Right lobe of liver (tissue), 6 donors: ENCODE measurements around the gene S1PR5. TPM values are rescaled to one million over a fixed set of nuclear protein-coding genes. Genes with fewer than 3 reads are reported as not detected.

Experiments
- ATAC-seq, 4 donors: fragments of 200-7000 bp; cut with Tn5 transposase; one replicate each; pipeline ENCODE4 v1.9.1; 2020; ENCODE audit warnings: mild to moderate bottlenecking in 4 of 4, moderate library complexity in 4 of 4
- DNase-seq, 3 donors: peaks; one replicate each; pipeline ENCODE4 v3.0.0-alpha.2; 2020
- H3K27ac ChIP-seq, 3 donors: fragments of 200-600 bp; one replicate each; pipeline ENCODE4 v1.8.0; 2022
- H3K27me3 ChIP-seq, 2 donors: fragments of 200-600 bp; one replicate each; pipeline ENCODE4 v1.8.0; 2022
- H3K36me3 ChIP-seq, 4 donors: fragments of 200-600 bp; sonication (generic) in 1 of 4; one replicate each; pipeline versions ENCODE4 v1.5.1 to v1.8.0; 2017 to 2022; ENCODE audit warnings: control low read depth in 1 of 4
- H3K4me1 ChIP-seq, 4 donors: fragments of 200-600 bp; sonication (generic) in 1 of 4; one replicate each; pipeline versions ENCODE4 v1.5.1 to v1.8.0; 2017 to 2022; ENCODE audit warnings: control low read depth in 1 of 4
- H3K4me3 ChIP-seq, 3 donors: fragments of 200-600 bp; one replicate each; pipeline ENCODE4 v1.8.0; 2022
- H3K9me3 ChIP-seq, 4 donors: fragments of 200-600 bp; sonication (generic) in 1 of 4; one replicate each; pipeline versions ENCODE4 v1.5.1 to v1.8.0; 2017 to 2022; ENCODE audit warnings: control low read depth in 1 of 4
- POLR2A ChIP-seq: fragments of 450-650 bp; IDR thresholded peaks from one replicate; pipeline ENCODE4 v1.6.1; 2017; ENCODE audit warnings: antibody characterized with exemption, mild to moderate bottlenecking
- WGBS: methylation state at CpG from one replicate; pipeline ENCODE4 v1.1.6; 2018; ENCODE audit warnings: low coverage, low lambda C conversion rate; ENCODE audit not compliant: insufficient coverage; ENCODE audit errors: missing lambda C conversion rate; 5-methylcytosine and 5-hydroxymethylcytosine counted together
- intact Hi-C, 2 donors: fragments of 100-400 bp; cut with DNase I; formaldehyde crosslinking; loops; one replicate each; pipeline versions ENCODE4 v1.11.2 to v1.14.1; 2022
- total RNA-seq, 6 experiments: library from RNA; depleted of rRNA in 2 of 6; stranded (reverse); fragments of >200 nt in 2 of 6; fragmentation: NEBNext Ultra II Directional in 3 of 6; extraction: Animal tissue kit (Norgen Biotek cat#: 25700) in 3 of 6; gene quantifications; one replicate each; pipeline versions ENCODE4 v1.1.0 to v1.2.4, GENCODE V29; 2016 to 2023
- TF ChIP-seq, protein P1 (sequence below), 4 donors: fragments of 200-600 bp in 3 of 4; fragments of 450-650 bp in 1 of 4; IDR thresholded peaks; one replicate each; pipeline versions ENCODE4 v1.5.1 to v1.8.0; 2016 to 2022; ENCODE audit warnings: antibody characterized with exemption in 4 of 4, mild to moderate bottlenecking in 2 of 4
- donor health status: DM: no; HTN: yes; CAD: no.
- donor health status: DM: no; HTN: no; CAD: no.
- donor health status: DM: no; HTN: no; CAD: no.
- donor health status: DM: no; HTN: yes; CAD: no.
- donor health status: DM: no; HTN: yes; CAD: no.

S1PR5 gene
- total RNA-seq, 6 experiments from 2014 or later, result 0.20 to 0.43 (median 0.35) TPM; not detected in 1

DNA sequence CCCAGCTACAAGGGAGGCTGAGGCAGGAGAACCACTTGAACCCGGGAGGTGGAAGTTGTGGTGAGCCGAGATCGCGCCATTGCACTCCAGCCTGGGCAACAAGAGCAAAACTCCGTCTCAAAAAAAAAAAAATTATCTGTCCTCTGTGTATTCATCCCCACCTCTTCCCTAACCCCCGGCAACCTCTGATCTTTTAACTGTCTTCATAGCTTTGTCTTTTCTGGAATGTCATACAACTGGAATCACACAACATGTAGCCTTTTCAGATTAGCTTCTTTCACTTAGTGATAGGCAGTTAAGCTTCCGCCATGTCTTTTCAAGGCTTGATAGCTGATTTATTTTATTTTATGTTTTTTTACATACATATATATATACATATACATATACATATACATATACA, 8.4 kb upstream of the S1PR5 start:
- no peak for ATAC-seq
- H3K4me3 ChIP-seq, result no peak overlapping the region
- no peaks in the 10 kb centered on the region for H3K4me1 ChIP-seq
- WGBS, result 81% methylated on average over 6 of the region's 7 CpGs
- no peaks in the 10 kb centered on the region for H3K9me3 ChIP-seq
- no peaks in the 10 kb centered on the region for H3K36me3 ChIP-seq
- DNase-seq, result no peak
- no peak overlapping the region for H3K27ac ChIP-seq
- intact Hi-C loops, result no loop called here
- TF ChIP-seq, protein P1, sequence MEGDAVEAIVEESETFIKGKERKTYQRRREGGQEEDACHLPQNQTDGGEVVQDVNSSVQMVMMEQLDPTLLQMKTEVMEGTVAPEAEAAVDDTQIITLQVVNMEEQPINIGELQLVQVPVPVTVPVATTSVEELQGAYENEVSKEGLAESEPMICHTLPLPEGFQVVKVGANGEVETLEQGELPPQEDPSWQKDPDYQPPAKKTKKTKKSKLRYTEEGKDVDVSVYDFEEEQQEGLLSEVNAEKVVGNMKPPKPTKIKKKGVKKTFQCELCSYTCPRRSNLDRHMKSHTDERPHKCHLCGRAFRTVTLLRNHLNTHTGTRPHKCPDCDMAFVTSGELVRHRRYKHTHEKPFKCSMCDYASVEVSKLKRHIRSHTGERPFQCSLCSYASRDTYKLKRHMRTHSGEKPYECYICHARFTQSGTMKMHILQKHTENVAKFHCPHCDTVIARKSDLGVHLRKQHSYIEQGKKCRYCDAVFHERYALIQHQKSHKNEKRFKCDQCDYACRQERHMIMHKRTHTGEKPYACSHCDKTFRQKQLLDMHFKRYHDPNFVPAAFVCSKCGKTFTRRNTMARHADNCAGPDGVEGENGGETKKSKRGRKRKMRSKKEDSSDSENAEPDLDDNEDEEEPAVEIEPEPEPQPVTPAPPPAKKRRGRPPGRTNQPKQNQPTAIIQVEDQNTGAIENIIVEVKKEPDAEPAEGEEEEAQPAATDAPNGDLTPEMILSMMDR (IDR thresholded peaks at IDR 0.05), result no peak
- no peak for TF ChIP-seq POLR2A
- no peaks in the 10 kb centered on the region for H3K27me3 ChIP-seq

GRCh38 chr19:10523135-10523636, 5.9 kb upstream of the S1PR5 start:
- DNase-seq (no peak), ATAC-seq (peak in 1 of 4 donors; percentile 22)
- H3K27me3 ChIP-seq, result no peaks in the 10 kb centered on the region
- 85% methylated on average over 3 of the region's 3 CpGs for WGBS
- intact Hi-C loops, result no loop called here
- H3K4me3 ChIP-seq, result no peak overlapping the region
- H3K9me3 ChIP-seq, result no peaks in the 10 kb centered on the region
- H3K4me1 ChIP-seq, result no peaks in the 10 kb centered on the region
- no peaks in the 10 kb centered on the region for H3K36me3 ChIP-seq
- H3K27ac ChIP-seq, result no peak overlapping the region
- TF ChIP-seq POLR2A, result no peak
- TF ChIP-seq, protein P1 (IDR thresholded peaks at IDR 0.05), result no peak

DNA sequence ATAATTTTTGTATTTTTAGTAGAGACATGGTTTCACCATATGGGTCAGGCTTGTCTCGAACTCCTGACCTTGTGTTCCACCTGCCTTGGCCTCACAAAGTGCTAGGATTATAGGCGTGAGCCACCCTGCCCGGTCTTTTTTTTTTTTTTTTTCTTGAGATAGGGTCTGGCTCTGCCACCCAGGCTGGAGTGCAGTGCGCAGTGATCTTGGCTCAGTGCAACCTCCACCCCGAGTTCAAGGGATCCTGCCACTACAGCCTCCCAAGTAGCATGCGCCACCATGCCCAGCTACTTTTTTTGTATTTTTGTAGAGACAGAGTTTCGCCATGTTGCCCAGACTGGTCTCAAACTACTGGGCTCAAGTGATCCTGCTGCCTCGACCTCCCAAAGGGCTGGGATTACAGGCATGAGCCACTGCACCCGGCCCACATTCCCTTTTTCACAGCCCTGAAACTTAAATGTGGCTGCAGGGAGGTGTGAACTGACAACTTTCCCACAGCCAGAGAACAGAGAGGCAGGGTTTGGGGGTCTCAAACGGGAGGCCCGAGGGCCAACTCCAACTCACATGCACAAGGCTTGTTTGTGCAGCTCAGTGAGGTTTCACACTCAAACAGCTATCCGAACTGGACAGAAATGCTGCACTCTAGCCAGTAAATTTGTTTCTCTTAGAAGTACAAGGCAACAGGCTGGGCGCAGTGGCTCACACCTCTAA, 4.4 kb upstream of the S1PR5 start:
- H3K27me3 ChIP-seq, result no peaks in the 10 kb centered on the region

GRCh38 chr19:10520652-10521318, 3.5 kb upstream of the S1PR5 start:
- Histone ChIP-seq H3K27me3 (no peaks in the 10 kb centered on the region), H3K27ac (no peak overlapping the region), H3K4me3 (no peak overlapping the region), H3K4me1 (peaks cover 0 to 6% (median 0%) of the 10 kb centered on the region in 4 donors), H3K9me3 (no peaks in the 10 kb centered on the region), H3K36me3 (no peaks in the 10 kb centered on the region)
- 91% methylated on average over 12 of the region's 15 CpGs for WGBS
- TF ChIP-seq, protein P1 (IDR thresholded peaks at IDR 0.05), result no peak
- no peak for TF ChIP-seq POLR2A
- intact Hi-C loops, result no loop called here
- ATAC-seq (no peak), DNase-seq (no peak)

More for the DNA sequence above, 4.4 kb upstream of the S1PR5 start:
- DNase-seq (no peak), ATAC-seq (no peak)
- 61% methylated on average over 4 of the region's 13 CpGs for whole genome bisulfite sequencing
- no peak overlapping the region for H3K27ac ChIP-seq
- intact Hi-C loops, result no loop called here
- no peaks in the 10 kb centered on the region for H3K9me3 ChIP-seq
- peaks cover 0 to 6% (median 0%) of the 10 kb centered on the region in 4 donors for H3K4me1 ChIP-seq
- H3K36me3 ChIP-seq, result no peaks in the 10 kb centered on the region
- no peak overlapping the region for H3K4me3 ChIP-seq
- TF ChIP-seq, protein P1 (IDR thresholded peaks at IDR 0.05), result no peak
